ENCODE data around the gene PPP2R1B. TPM values are rescaled to one million over a fixed set of nuclear protein-coding genes. Genes with fewer than 3 reads are reported as not detected.

Gene PPP2R1B
- total and polyA plus RNA-seq, 4 donors, result 33.2 to 316 (median 52.5) TPM

DNA sequence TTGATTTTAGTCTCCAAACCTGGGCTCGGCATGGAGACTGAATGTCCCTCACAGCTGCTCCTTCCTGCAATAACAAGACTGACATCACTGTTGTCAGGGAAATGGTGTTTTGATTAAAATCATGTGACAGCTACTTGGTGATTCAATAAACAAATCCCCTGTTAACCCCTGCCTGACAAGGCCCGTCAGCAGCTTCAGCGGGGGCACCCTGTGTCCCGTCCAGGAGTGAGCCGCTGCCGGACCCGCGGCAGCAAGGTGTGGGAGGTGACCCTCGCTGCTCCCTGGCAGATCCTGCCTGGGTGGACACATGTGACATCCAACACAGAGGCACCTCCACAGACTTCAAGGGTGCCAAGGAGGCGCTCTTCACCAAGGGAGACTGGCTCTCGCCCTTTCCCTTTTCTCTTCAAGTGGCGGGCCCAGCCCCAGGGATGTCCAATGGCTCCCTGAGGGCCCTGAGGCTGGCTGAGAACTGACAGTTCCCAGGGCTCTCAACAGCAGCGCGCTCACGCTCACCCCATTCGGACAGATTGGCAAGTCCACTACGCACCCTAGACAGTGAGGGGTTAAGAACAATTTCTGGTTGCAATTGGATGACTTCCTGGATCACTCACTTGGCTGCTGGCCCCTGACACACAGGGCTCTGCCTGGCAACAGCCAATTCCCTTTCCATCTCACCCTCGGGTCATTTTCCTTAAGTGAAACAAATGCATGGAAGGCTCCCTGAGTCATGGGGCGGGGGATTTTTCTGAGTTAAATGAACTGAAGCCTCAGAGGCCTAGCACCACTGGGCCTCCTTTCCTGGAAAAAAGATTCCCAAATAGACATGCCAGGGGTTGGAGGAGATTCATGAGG is 30.7 kb downstream of the PPP2R1B start (continued):
- TF ChIP-seq ZBTB33 (IDR thresholded peaks at IDR 0.05) (peak; percentile 47), RAD21 (IDR thresholded peaks at IDR 0.05) (peak in 1 of 2 donors; percentile 51), HNF4G (IDR thresholded peaks at IDR 0.05) (no peak), GABPA (IDR thresholded peaks at IDR 0.05 in 1 of 2, conservative IDR thresholded peaks at IDR 0.05 in 1 of 2) (no peak), FOXA2 (IDR thresholded peaks at IDR 0.05) (peak; percentile 2), YY1 (IDR thresholded peaks at IDR 0.05) (peak; percentile 66), SP1 (IDR thresholded peaks at IDR 0.05) (peak; percentile 48), HNF4A (conservative IDR thresholded peaks at IDR 0.05) (peak; percentile 24 to 46)

DNA sequence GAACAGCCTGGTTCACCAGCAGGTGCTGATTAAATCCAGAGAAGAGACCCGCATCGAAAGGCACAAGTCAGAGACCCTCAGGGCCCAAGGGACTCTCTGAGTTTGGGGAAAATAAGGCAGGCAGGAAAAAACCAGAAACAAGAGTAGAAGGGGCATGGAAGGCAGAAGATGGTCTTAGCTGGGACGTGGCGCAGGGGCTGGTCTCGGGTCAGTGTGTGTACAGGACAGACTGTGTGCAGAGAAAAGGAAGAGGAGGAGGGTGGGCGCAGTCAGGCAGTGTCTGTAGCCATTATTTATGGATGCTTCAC is 31.3 kb downstream of the PPP2R1B start:
- 72% methylated on average over 6 of the region's 6 CpGs for WGBS
- peaks cover 19 to 86% (median 57%) of the 10 kb centered on the region in 4 donors for H3K4me1 ChIP-seq (ENCODE audit: control insufficient read depth in 4 of 4, insufficient read depth in 4 of 4, low read length in 3 of 4)
- no peaks in the 10 kb centered on the region for H3K27me3 ChIP-seq (ENCODE audit: control insufficient read depth in 4 of 4, insufficient read depth in 4 of 4, low read length in 3 of 4)
- TF ChIP-seq JUND (IDR thresholded peaks at IDR 0.05) (no peak), GABPA (IDR thresholded peaks at IDR 0.05 in 1 of 2, conservative IDR thresholded peaks at IDR 0.05 in 1 of 2) (no peak), TAF1 (conservative IDR thresholded peaks at IDR 0.05) (no peak), FOXA2 (IDR thresholded peaks at IDR 0.05) (no peak), NR2F2 (IDR thresholded peaks at IDR 0.05) (no peak), RAD21 (IDR thresholded peaks at IDR 0.05) (no peak), MAX (IDR thresholded peaks at IDR 0.05) (no peak), ZBTB33 (IDR thresholded peaks at IDR 0.05) (no peak), HNF4G (IDR thresholded peaks at IDR 0.05) (no peak), FOXA1 (IDR thresholded peaks at IDR 0.05) (no peak)
- TF ChIP-seq, protein P1, sequence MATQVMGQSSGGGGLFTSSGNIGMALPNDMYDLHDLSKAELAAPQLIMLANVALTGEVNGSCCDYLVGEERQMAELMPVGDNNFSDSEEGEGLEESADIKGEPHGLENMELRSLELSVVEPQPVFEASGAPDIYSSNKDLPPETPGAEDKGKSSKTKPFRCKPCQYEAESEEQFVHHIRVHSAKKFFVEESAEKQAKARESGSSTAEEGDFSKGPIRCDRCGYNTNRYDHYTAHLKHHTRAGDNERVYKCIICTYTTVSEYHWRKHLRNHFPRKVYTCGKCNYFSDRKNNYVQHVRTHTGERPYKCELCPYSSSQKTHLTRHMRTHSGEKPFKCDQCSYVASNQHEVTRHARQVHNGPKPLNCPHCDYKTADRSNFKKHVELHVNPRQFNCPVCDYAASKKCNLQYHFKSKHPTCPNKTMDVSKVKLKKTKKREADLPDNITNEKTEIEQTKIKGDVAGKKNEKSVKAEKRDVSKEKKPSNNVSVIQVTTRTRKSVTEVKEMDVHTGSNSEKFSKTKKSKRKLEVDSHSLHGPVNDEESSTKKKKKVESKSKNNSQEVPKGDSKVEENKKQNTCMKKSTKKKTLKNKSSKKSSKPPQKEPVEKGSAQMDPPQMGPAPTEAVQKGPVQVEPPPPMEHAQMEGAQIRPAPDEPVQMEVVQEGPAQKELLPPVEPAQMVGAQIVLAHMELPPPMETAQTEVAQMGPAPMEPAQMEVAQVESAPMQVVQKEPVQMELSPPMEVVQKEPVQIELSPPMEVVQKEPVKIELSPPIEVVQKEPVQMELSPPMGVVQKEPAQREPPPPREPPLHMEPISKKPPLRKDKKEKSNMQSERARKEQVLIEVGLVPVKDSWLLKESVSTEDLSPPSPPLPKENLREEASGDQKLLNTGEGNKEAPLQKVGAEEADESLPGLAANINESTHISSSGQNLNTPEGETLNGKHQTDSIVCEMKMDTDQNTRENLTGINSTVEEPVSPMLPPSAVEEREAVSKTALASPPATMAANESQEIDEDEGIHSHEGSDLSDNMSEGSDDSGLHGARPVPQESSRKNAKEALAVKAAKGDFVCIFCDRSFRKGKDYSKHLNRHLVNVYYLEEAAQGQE (IDR thresholded peaks at IDR 0.05), result no peak
- TF ChIP-seq, protein P2, sequence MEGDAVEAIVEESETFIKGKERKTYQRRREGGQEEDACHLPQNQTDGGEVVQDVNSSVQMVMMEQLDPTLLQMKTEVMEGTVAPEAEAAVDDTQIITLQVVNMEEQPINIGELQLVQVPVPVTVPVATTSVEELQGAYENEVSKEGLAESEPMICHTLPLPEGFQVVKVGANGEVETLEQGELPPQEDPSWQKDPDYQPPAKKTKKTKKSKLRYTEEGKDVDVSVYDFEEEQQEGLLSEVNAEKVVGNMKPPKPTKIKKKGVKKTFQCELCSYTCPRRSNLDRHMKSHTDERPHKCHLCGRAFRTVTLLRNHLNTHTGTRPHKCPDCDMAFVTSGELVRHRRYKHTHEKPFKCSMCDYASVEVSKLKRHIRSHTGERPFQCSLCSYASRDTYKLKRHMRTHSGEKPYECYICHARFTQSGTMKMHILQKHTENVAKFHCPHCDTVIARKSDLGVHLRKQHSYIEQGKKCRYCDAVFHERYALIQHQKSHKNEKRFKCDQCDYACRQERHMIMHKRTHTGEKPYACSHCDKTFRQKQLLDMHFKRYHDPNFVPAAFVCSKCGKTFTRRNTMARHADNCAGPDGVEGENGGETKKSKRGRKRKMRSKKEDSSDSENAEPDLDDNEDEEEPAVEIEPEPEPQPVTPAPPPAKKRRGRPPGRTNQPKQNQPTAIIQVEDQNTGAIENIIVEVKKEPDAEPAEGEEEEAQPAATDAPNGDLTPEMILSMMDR (IDR thresholded peaks at IDR 0.05; ENCODE audit: low read depth, low read length, missing input control), result no peak
- peak overlapping the region; percentile 3 to 61 for H3K9ac ChIP-seq (ENCODE audit: low read depth in 1 of 2, low read length in 2 of 2)
- DNase-seq (ENCODE audit: low spot score), result no peak
- no peaks in the 10 kb centered on the region for H3K9me3 ChIP-seq (ENCODE audit: control insufficient read depth in 4 of 4, low read length in 3 of 4)
- H3K36me3 ChIP-seq (ENCODE audit: control insufficient read depth in 4 of 4, insufficient read depth in 3 of 4, low read depth in 1 of 4, low read length in 3 of 4), result no peaks in the 10 kb centered on the region
- H3K4me3 ChIP-seq (ENCODE audit: low read depth in 1 of 3, low read length in 3 of 3), result no peak overlapping the region
- peak overlapping the region; percentile 97 to 98 for H3K27ac ChIP-seq (ENCODE audit: low read depth in 1 of 2, low read length in 2 of 2)

Data from liver (tissue), 9 donors.